Measurements from ENCODE around the gene NFATC2IP. TPM values are rescaled to one million over a fixed set of nuclear protein-coding genes. Genes with fewer than 3 reads are reported as not detected.

The NFATC2IP gene
- total and polyA plus RNA-seq, 10 of the 15 experiments (the other 5 are each of a cell fraction or from before 2014, with no cell fraction given): 12.2 to 93.9 (median 46.9) TPM

DNA sequence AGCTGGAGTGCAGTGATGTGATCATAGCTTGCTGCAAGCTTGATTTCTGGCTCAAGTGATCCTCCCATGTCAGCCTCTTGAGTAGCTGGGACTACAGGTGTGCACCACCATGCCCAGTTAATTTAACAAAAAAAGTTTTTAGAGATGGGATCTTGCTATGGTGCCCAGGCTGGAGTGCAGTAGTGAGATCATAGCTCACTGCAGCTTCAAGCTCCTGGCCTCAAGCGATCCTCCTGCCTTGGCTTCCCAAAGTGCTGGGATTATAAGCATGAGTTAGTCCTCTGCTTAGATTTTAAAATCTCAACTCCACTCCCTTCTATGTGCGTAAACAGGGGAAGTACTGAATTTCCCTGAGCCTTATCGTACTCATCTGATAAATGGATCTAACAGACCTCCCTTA, 32.0 kb upstream of the NFATC2IP start (continued):
- no peak for TF ChIP-seq SKIL (IDR thresholded peaks at IDR 0.05; ENCODE audit: low read depth, poor library complexity, severe bottlenecking)

- Histone ChIP-seq H4K20me1 (ENCODE audit: control insufficient read depth, insufficient read depth) (no peaks in the 10 kb centered on the region), H3K27ac (ENCODE audit: control insufficient read depth, insufficient read depth) (peak overlapping the region; percentile 99), H3K4me1 (ENCODE audit: control insufficient read depth, insufficient read depth, low read length) (peaks cover 14% of the 10 kb centered on the region), H2AFZ (ENCODE audit: control insufficient read depth, low read depth, low read length) (no peak overlapping the region), H3K4me3 (peak overlapping the region; percentile 63), H3K9ac (ENCODE audit: control insufficient read depth, insufficient read depth, low read length) (peak overlapping the region; percentile 35), H3K79me2 (ENCODE audit: control insufficient read depth, insufficient read depth, low read length) (no peaks in the 10 kb centered on the region), H3K4me2 (ENCODE audit: control insufficient read depth, insufficient read depth) (peak overlapping the region; percentile 73), H3K27me3 (replicated peaks in 1 of 2; ENCODE audit: control insufficient read depth in 2 of 2, insufficient read depth in 2 of 2, low read length in 1 of 2) (no peaks in the 10 kb centered on the region), H3K9me3 (replicated peaks; ENCODE audit: control insufficient read depth, insufficient read depth, low read length) (no peaks in the 10 kb centered on the region), H3K36me3 (ENCODE audit: control insufficient read depth in 2 of 2, insufficient read depth in 2 of 2, low read length in 1 of 2) (peaks cover 5 to 6% of the 10 kb centered on the region in 2 experiments)
- TF ChIP-seq CREM (IDR thresholded peaks at IDR 0.05; ENCODE audit: low read depth) (peak; percentile 38; the same call in 1 of the 2 replicates), EZH2 (IDR thresholded peaks at IDR 0.05; ENCODE audit: borderline replicate concordance, control insufficient read depth, low read depth, low read length) (no peak), GABPA (IDR thresholded peaks at IDR 0.05; ENCODE audit: low read depth) (no peak), CREB1 (IDR thresholded peaks at IDR 0.05; ENCODE audit: low read depth) (peak; percentile 79)
- TF ChIP-seq, protein P1, sequence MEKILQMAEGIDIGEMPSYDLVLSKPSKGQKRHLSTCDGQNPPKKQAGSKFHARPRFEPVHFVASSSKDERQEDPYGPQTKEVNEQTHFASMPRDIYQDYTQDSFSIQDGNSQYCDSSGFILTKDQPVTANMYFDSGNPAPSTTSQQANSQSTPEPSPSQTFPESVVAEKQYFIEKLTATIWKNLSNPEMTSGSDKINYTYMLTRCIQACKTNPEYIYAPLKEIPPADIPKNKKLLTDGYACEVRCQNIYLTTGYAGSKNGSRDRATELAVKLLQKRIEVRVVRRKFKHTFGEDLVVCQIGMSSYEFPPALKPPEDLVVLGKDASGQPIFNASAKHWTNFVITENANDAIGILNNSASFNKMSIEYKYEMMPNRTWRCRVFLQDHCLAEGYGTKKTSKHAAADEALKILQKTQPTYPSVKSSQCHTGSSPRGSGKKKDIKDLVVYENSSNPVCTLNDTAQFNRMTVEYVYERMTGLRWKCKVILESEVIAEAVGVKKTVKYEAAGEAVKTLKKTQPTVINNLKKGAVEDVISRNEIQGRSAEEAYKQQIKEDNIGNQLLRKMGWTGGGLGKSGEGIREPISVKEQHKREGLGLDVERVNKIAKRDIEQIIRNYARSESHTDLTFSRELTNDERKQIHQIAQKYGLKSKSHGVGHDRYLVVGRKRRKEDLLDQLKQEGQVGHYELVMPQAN (conservative IDR thresholded peaks at IDR 0.05): no peak
- 74% methylated on average over 3 of the region's 3 CpGs for WGBS (ENCODE audit: insufficient coverage, insufficient replicate concordance, low lambda C conversion rate, missing lambda C conversion rate)
- FAIRE-seq: no peak
- ChIA-PET SMC1A (ENCODE audit: uncharacterized antibody, unreplicated experiment) (interaction anchor here (1.1 to 5.8 kb wide), 14 partner anchors 9 to 77 kb away, joined by 3 to 58 read pairs (median 8); partner anchors contain the start of genes CD19, NFATC2IP, SH2B1 and TUFM), CTCF (interaction anchor here (0.7 to 6.4 kb wide), 11 partner anchors 9 to 1142 kb away, joined by 3 to 76 read pairs (median 4); no protein-coding TSS in a partner anchor), RAD21 (ENCODE audit: unreplicated experiment) (interaction anchor here (0.9 to 2.5 kb wide), 13 partner anchors 10 to 101 kb away, joined by 3 to 32 read pairs (median 7); partner anchors contain the start of genes ATXN2L, CD19, NFATC2IP and SH2B1), POLR2A (interaction anchor here (0.5 to 5.1 kb wide), 12 partner anchors 10 to 108 kb away, joined by 3 to 39 read pairs (median 6); partner anchors contain the start of genes ATP2A1, ATXN2L, CD19 and NFATC2IP)
- no peak for ATAC-seq
- no TSS peak for BruUV-seq (replicated peaks)
- in situ Hi-C loops (cut with MboI): no loop called here
- intact Hi-C loops (cut with micrococcal nuclease; ENCODE audit: unreplicated experiment): loop anchor here (10.0 kb wide), 1 partner anchor 428 kb away; the partner anchor contains the start of genes APOBR and CLN3
- no peak for DNase-seq (ENCODE audit: low read depth, low spot score)
Observed at GRCh38 chr16:28923231-28923587, 27.5 kb upstream of the NFATC2IP start.
